OCI-LY3 (cell line): ENCODE results near the gene SLC1A4.

Source experiments
- EZH2phosphoT487 ChIP-seq: fragments of 200-600 bp; shearing (Covaris generic); IDR thresholded peaks from 2 replicates; pipeline ENCODE4 v1.6.1; 2018; ENCODE audit warnings: antibody characterized with exemption, mixed run types, low read depth
- TF ChIP-seq, protein P1 (sequence below): fragments of 200-600, 300-600 bp; sonication (generic); IDR thresholded peaks from 2 replicates; pipeline ENCODE4 v1.5.1; 2014; ENCODE audit warnings: antibody characterized with exemption, low read length, low read depth

DNA sequence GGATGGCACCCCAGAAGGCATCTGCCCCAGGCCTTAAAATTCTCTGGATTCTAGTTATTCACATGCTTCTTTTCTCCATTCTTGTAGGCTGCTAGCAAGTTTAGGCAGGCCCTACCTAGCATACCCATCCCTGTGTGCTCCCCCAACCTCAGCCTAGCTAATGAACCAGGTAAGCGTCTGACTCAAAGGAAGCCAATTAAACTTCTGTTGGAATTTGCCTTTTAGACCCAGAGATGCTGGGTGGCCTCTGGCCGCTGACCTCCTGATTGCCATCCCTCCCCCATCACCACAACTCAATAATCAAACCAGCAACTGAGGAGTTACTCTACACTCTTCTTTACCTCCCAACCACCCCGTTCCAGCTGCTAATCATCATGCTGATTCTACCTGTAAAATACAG, 48.0 kb downstream of the SLC1A4 start:
- TF ChIP-seq, protein P1, sequence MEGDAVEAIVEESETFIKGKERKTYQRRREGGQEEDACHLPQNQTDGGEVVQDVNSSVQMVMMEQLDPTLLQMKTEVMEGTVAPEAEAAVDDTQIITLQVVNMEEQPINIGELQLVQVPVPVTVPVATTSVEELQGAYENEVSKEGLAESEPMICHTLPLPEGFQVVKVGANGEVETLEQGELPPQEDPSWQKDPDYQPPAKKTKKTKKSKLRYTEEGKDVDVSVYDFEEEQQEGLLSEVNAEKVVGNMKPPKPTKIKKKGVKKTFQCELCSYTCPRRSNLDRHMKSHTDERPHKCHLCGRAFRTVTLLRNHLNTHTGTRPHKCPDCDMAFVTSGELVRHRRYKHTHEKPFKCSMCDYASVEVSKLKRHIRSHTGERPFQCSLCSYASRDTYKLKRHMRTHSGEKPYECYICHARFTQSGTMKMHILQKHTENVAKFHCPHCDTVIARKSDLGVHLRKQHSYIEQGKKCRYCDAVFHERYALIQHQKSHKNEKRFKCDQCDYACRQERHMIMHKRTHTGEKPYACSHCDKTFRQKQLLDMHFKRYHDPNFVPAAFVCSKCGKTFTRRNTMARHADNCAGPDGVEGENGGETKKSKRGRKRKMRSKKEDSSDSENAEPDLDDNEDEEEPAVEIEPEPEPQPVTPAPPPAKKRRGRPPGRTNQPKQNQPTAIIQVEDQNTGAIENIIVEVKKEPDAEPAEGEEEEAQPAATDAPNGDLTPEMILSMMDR = no peak
- TF ChIP-seq EZH2phosphoT487 = no peak
